Breast epithelium (tissue), 4 donors: Measurements from ENCODE around the gene IFI27. TPM values are rescaled to one million over a fixed set of nuclear protein-coding genes. Genes with fewer than 3 reads are reported as not detected.
A peak's percentile ranks its signal among the peaks of the same experiment; 100 is the strongest.

Source experiments
- DNase-seq, 2 donors: peaks; one replicate each; pipeline ENCODE4 v3.0.0-alpha.2; 2019; ENCODE audit warnings: low spot score in 2 of 2
- H3K27ac ChIP-seq, 2 donors: fragments of 200-600 bp; sonication (generic) in 1 of 2; one replicate each; pipeline ENCODE4 v1.5.1; 2016 to 2019; ENCODE audit warnings: mild to moderate bottlenecking in 1 of 2
- H3K27me3 ChIP-seq, 2 donors: fragments of 200-600 bp; sonication (generic) in 1 of 2; one replicate each; pipeline versions ENCODE4 v1.5.1 to v1.6.0; 2017 to 2019; ENCODE audit warnings: control low read depth in 1 of 2, mild to moderate bottlenecking in 1 of 2
- H3K36me3 ChIP-seq: fragments of 200-600 bp; one replicate; pipeline ENCODE4 v1.5.1; 2019
- H3K4me1 ChIP-seq, 2 donors: fragments of 200-600 bp; sonication (generic); one replicate each; pipeline ENCODE4 v1.5.1; 2016 to 2019; ENCODE audit warnings: control low read depth in 1 of 2
- H3K4me3 ChIP-seq, 3 donors: fragments of 200-600 bp; sonication (generic); 1 replicate in 2 of 3; 2 replicates in 1 of 3; pipeline ENCODE4 v1.5.1; 2016 to 2019; ENCODE audit warnings: mild to moderate bottlenecking in 3 of 3, moderate library complexity in 2 of 3
- H3K9me3 ChIP-seq, 2 donors: fragments of 200-600 bp; sonication (generic) in 1 of 2; one replicate each; pipeline ENCODE4 v1.5.1; 2016 to 2019; ENCODE audit warnings: control low read depth in 1 of 2
- CTCF ChIP-seq, 3 donors: fragments of 450-650 bp; IDR thresholded peaks; one replicate each; pipeline ENCODE4 v1.5.1; 2016 to 2017; ENCODE audit warnings: antibody characterized with exemption in 3 of 3, mild to moderate bottlenecking in 3 of 3, moderate library complexity in 3 of 3
- POLR2A ChIP-seq: fragments of 450-650 bp; IDR thresholded peaks from one replicate; pipeline ENCODE4 v1.6.1; 2016; ENCODE audit warnings: antibody characterized with exemption, mild to moderate bottlenecking, moderate library complexity
- POLR2AphosphoS5 ChIP-seq, 3 donors: sonication (generic); formaldehyde crosslinking; IDR thresholded peaks; one replicate each; pipeline ENCODE4 v1.6.1; 2017; ENCODE audit warnings: antibody characterized with exemption in 3 of 3
- intact Hi-C: fragments of 100-400 bp; cut with DNase I; formaldehyde crosslinking; loops from one replicate; pipeline ENCODE4 v1.15.1; 2023; ENCODE audit warnings: low total_unique reads
- total RNA-seq, 3 donors: library from RNA; depleted of rRNA; stranded (reverse); fragments of >200 nt; gene quantifications; one replicate each; pipeline ENCODE4 v1.1.0, GENCODE V29; 2016

IFI27 gene
- total RNA-seq, 3 donors from 2014 or later: 101 to 196 (median 160) TPM

- Histone ChIP-seq H3K36me3 (no peaks in the 10 kb centered on the region), H3K4me1 (peaks cover 0 to 12% of the 10 kb centered on the region in 2 donors), H3K27ac (no peak overlapping the region), H3K4me3 (peak overlapping the region; percentile 5 to 83 (median 32)), H3K27me3 (no peaks in the 10 kb centered on the region), H3K9me3 (peaks cover 0 to 18% of the 10 kb centered on the region in 2 donors)
- intact Hi-C loops: no loop called here
- TF ChIP-seq POLR2A (no peak), CTCF (IDR thresholded peaks at IDR 0.05) (no peak), POLR2AphosphoS5 (IDR thresholded peaks at IDR 0.05) (no peak)
- no peak for DNase-seq
These were observed 33.3 kb upstream of the IFI27 start for GRCh38 chr14:94077111-94077821.

- intact Hi-C loops: no loop called here
- H3K4me3 ChIP-seq: peak overlapping the region; percentile 83 to 97 (median 97)
- H3K9me3 ChIP-seq: peaks cover 0 to 18% of the 10 kb centered on the region in 2 donors
- H3K27ac ChIP-seq: no peak overlapping the region
- DNase-seq: no peak
- TF ChIP-seq POLR2A (no peak), POLR2AphosphoS5 (IDR thresholded peaks at IDR 0.05) (no peak), CTCF (IDR thresholded peaks at IDR 0.05) (no peak)
- H3K4me1 ChIP-seq: peaks cover 0 to 12% of the 10 kb centered on the region in 2 donors
- no peaks in the 10 kb centered on the region for H3K36me3 ChIP-seq
- no peaks in the 10 kb centered on the region for H3K27me3 ChIP-seq
These were observed 32.7 kb upstream of the IFI27 start for GRCh38 chr14:94077823-94078222.

- no peak for TF ChIP-seq CTCF (IDR thresholded peaks at IDR 0.05)
- no peak for TF ChIP-seq POLR2A
- TF ChIP-seq POLR2AphosphoS5 (IDR thresholded peaks at IDR 0.05): no peak
- peaks cover 0 to 12% of the 10 kb centered on the region in 2 donors for H3K4me1 ChIP-seq
- H3K27ac ChIP-seq: peak overlapping the region; percentile 86 to 97
These were observed 30.5 kb upstream of the IFI27 start for GRCh38 chr14:94079891-94080620.

GRCh38 chr14:94080621-94081385 is 29.7 kb upstream of the IFI27 start, which contains the start of the genes DDX24 and IFI27L1:
Gene DDX24 (minus strand): TSS chr14:94081202. CDS start chr14:94079742, 1,460 bp downstream.
Gene IFI27L1 (plus strand): TSS chr14:94081310. CDS start chr14:94096938, 15,628 bp downstream.
- intact Hi-C loops: no loop called here
- peaks cover 0 to 12% of the 10 kb centered on the region in 2 donors for H3K4me1 ChIP-seq
- no peaks in the 10 kb centered on the region for H3K9me3 ChIP-seq
- peak within 1 kb of the TSS; percentile 86 to 97 for H3K27ac ChIP-seq
- H3K36me3 ChIP-seq: no peaks in the 10 kb centered on the region
- H3K4me3 ChIP-seq: peak within 1 kb of the TSS; percentile 83 to 97 (median 97)
- TF ChIP-seq POLR2A (peak; percentile 95), POLR2AphosphoS5 (IDR thresholded peaks at IDR 0.05) (peak; percentile 88 to 98 (median 94)), CTCF (IDR thresholded peaks at IDR 0.05) (peak in 1 of 3 donors; percentile 7)
- peak; percentile 95 to 96 for DNase-seq
- no peaks in the 10 kb centered on the region for H3K27me3 ChIP-seq

More at GRCh38 chr14:94079891-94080620, 30.5 kb upstream of the IFI27 start:
- intact Hi-C loops: no loop called here
- H3K4me3 ChIP-seq: peak overlapping the region; percentile 83 to 97 (median 97)
- H3K36me3 ChIP-seq: no peaks in the 10 kb centered on the region
- no peaks in the 10 kb centered on the region for H3K27me3 ChIP-seq
- no peak for DNase-seq
- H3K9me3 ChIP-seq: peaks cover 0 to 7% of the 10 kb centered on the region in 2 donors
